B cell (primary cell): ENCODE measurements around the gene RPS18. TPM values are rescaled to one million over a fixed set of nuclear protein-coding genes. Genes with fewer than 3 reads are reported as not detected.
A peak's percentile ranks its signal among the peaks of the same experiment; 100 is the strongest.

Experiments
- ATAC-seq: fragments of 200-7000 bp; cut with Tn5 transposase; one replicate; pipeline ENCODE4 v1.10.0; 2021; ENCODE audit warnings: low read depth, mild to moderate bottlenecking, moderate number of reproducible peaks, moderate library complexity
- CTCF ChIA-PET: fragments of 350-600 bp; sonication (Branson Sonifier 250); formaldehyde crosslinking; loops from one replicate; lab custom pipeline; 2021; ENCODE audit warnings: antibody characterized with exemption, inconsistent platforms; lab: Charles Lee
- POLR2A ChIA-PET: fragments of 350-600 bp; sonication (Branson Sonifier 250); formaldehyde crosslinking; loops from one replicate; lab custom pipeline; 2021; ENCODE audit warnings: antibody characterized with exemption; lab: Charles Lee
- DNase-seq: peaks from one replicate; pipeline ENCODE4 v3.0.0; 2013
- H2AFZ ChIP-seq: 2 replicates; pipeline ENCODE4 v1.6.1; 2012; ENCODE audit warnings: mild to moderate bottlenecking, low read depth, low read length; ENCODE audit not compliant: insufficient read depth, poor library complexity, severe bottlenecking
- H3K27ac ChIP-seq, 2 donors: 1 replicate in 1 of 2; 2 replicates in 1 of 2; pipeline ENCODE4 v1.5.1; 2012 to 2013; ENCODE audit warnings: low read length in 2 of 2, mild to moderate bottlenecking in 2 of 2, moderate library complexity in 1 of 2
- H3K27me3 ChIP-seq, 4 experiments: fragments of 200-600 bp in 1 of 4; sonication (generic) in 1 of 4; replicated peaks in 1 of 4; 1 replicate in 2 of 4; 2 replicates in 2 of 4; pipeline versions ENCODE4 v1.6.1 to v1.7.0; 2013 to 2016; ENCODE audit warnings: low read length in 3 of 4, mild to moderate bottlenecking in 2 of 4, mixed read lengths in 1 of 4, moderate library complexity in 1 of 4; ENCODE audit not compliant: insufficient read depth in 4 of 4, control insufficient read depth in 3 of 4; ENCODE audit errors: control extremely low read depth in 1 of 4
- H3K36me3 ChIP-seq, 2 experiments: replicated peaks in 1 of 2; 1 replicate in 1 of 2; 2 replicates in 1 of 2; pipeline versions ENCODE4 v1.6.1 to v1.7.1; 2013; ENCODE audit warnings: low read length in 1 of 2; ENCODE audit not compliant: insufficient read depth in 2 of 2, control insufficient read depth in 1 of 2; ENCODE audit errors: control extremely low read depth in 1 of 2, extremely low read depth in 1 of 2
- H3K4me1 ChIP-seq, 2 donors: fragments of 200-600 bp in 1 of 2; sonication (generic) in 1 of 2; 1 replicate in 1 of 2; 2 replicates in 1 of 2; pipeline versions ENCODE4 v1.5.1 to v1.6.1; 2013 to 2017; ENCODE audit warnings: low read length in 2 of 2; ENCODE audit not compliant: control insufficient read depth in 2 of 2, insufficient read depth in 2 of 2
- H3K4me2 ChIP-seq: replicated peaks from 2 replicates; pipeline ENCODE3; 2012; ENCODE audit warnings: mild to moderate bottlenecking, low read depth, low read length; ENCODE audit not compliant: poor library complexity, severe bottlenecking
- H3K4me3 ChIP-seq, 5 experiments: fragments of 200-600 bp in 1 of 5; sonication (generic) in 1 of 5; 1 replicate in 3 of 5; 2 replicates in 2 of 5; pipeline versions ENCODE4 v1.5.1 to v1.7.0; 2011 to 2016; ENCODE audit warnings: low read length in 4 of 5, mild to moderate bottlenecking in 4 of 5, low read depth in 2 of 5, control low read depth in 1 of 5, moderate library complexity in 1 of 5; ENCODE audit not compliant: insufficient read depth in 1 of 5; ENCODE audit errors: control extremely low read depth in 1 of 5, extremely low read depth in 1 of 5
- H3K79me2 ChIP-seq: fragments of 200-600 bp; sonication (generic); one replicate; pipeline ENCODE4 v1.6.0; 2016; ENCODE audit warnings: low read length; ENCODE audit not compliant: control insufficient read depth, insufficient read depth
- H3K9ac ChIP-seq: fragments of 200-600 bp; sonication (generic); 2 replicates; pipeline ENCODE4 v1.6.1; 2017; ENCODE audit warnings: mild to moderate bottlenecking, low read length, moderate library complexity
- H3K9me3 ChIP-seq, 3 donors: one replicate each; pipeline versions ENCODE4 v1.6.1 to v1.7.1; 2013; ENCODE audit warnings: low read length in 2 of 3; ENCODE audit not compliant: control insufficient read depth in 2 of 3, insufficient read depth in 1 of 3; ENCODE audit errors: control extremely low read depth in 1 of 3
- H4K20me1 ChIP-seq: 2 replicates; pipeline ENCODE4 v1.6.0; 2012; ENCODE audit warnings: mild to moderate bottlenecking, low read length; ENCODE audit not compliant: insufficient read depth, control insufficient read depth, poor library complexity, severe bottlenecking
- H3K27ac Mint-ChIP-seq: one replicate; pipeline ENCODE4 v1.8.0; 2021; ENCODE audit warnings: mixed read lengths
- H3K27me3 Mint-ChIP-seq: one replicate; pipeline ENCODE4 v1.8.0; 2021; ENCODE audit warnings: mixed read lengths
- H3K4me1 Mint-ChIP-seq: one replicate; pipeline ENCODE4 v1.8.0; 2021; ENCODE audit warnings: mixed read lengths
- H3K4me3 Mint-ChIP-seq: one replicate; pipeline ENCODE4 v1.8.0; 2021; ENCODE audit warnings: mixed read lengths
- H3K9me3 Mint-ChIP-seq: one replicate; pipeline ENCODE4 v1.8.0; 2022; ENCODE audit warnings: mixed read lengths; ENCODE audit not compliant: insufficient read depth
- CTCF ChIP-seq: fragments of 200-600 bp; IDR thresholded peaks from one replicate; pipeline ENCODE4 v1.8.0; 2022; ENCODE audit warnings: antibody characterized with exemption, mild to moderate bottlenecking
- EZH2 ChIP-seq: IDR thresholded peaks from 2 replicates; pipeline ENCODE4 v1.6.1; 2012; ENCODE audit warnings: borderline replicate concordance, low read depth, mild to moderate bottlenecking, moderate library complexity, low read length; ENCODE audit not compliant: insufficient read depth, poor library complexity, severe bottlenecking
- WGBS: methylation state at CpG from one replicate; pipeline ENCODE4 v1.1.5; 2013; ENCODE audit warnings: missing lambda C conversion rate; ENCODE audit not compliant: insufficient coverage; 5-methylcytosine and 5-hydroxymethylcytosine counted together
- intact Hi-C: fragments of 100-400 bp; cut with micrococcal nuclease; formaldehyde crosslinking; loops from one replicate; pipeline ENCODE4 v1.10.0; 2022
- polyA plus RNA-seq: library from polyadenylated mRNA; depleted of rRNA; stranded (reverse); fragments of >200 nt; gene quantifications from 2 replicates; pipeline ENCODE4 v1.2.3, GENCODE V29; 2012
- total RNA-seq, 2 donors: library from RNA; stranded (reverse); fragments of 120-200 nt in 1 of 2; gene quantifications; 1 replicate in 1 of 2; 2 replicates in 1 of 2; pipeline versions ENCODE4 v1.2.3 to v1.2.4, GENCODE V29; 2013 to 2022

Gene RPS18
- total and polyA plus RNA-seq, 2 donors (not counting 1 experiment from before 2014, with no cell fraction given) = 3,830 to 5,829 TPM

GRCh38 chr6:33243476-33243875, 28.4 kb upstream of the RPS18 start:
- ChIA-PET CTCF (no interaction called here), POLR2A (interaction anchor here (0.7 kb wide), 1 partner anchor 270 kb away, joined by 7 read pairs; no protein-coding TSS in a partner anchor)
- WGBS = no CpG with 5 or more reads among the region's 1 CpG
- no peak overlapping the region for H2AFZ ChIP-seq
- no peak for DNase-seq
- H3K27me3 Mint-ChIP-seq = peaks cover 30% of the 10 kb centered on the region
- H4K20me1 ChIP-seq = no peaks in the 10 kb centered on the region
- no peak overlapping the region for H3K9ac ChIP-seq
- H3K27me3 ChIP-seq = peaks cover 0 to 8% (median 0%) of the 10 kb centered on the region in 4 experiments
- H3K4me1 ChIP-seq = peaks cover 4 to 6% of the 10 kb centered on the region in 2 donors
- H3K9me3 ChIP-seq = no peaks in the 10 kb centered on the region
- no peak overlapping the region for H3K27ac Mint-ChIP-seq
- TF ChIP-seq CTCF = no peak
- TF ChIP-seq EZH2 = no peak
- H3K9me3 Mint-ChIP-seq = no peaks in the 10 kb centered on the region
- no peak overlapping the region for H3K4me3 Mint-ChIP-seq
- H3K36me3 ChIP-seq = no peaks in the 10 kb centered on the region
- H3K79me2 ChIP-seq = no peaks in the 10 kb centered on the region
- H3K4me1 Mint-ChIP-seq = peaks cover 9% of the 10 kb centered on the region
- intact Hi-C loops = loop anchor here (10.0 kb wide), 1 partner anchor 349 kb away; no protein-coding TSS in a partner anchor
- no peak overlapping the region for H3K4me3 ChIP-seq
- no peak for ATAC-seq
- H3K27ac ChIP-seq = no peak overlapping the region
- H3K4me2 ChIP-seq = no peak overlapping the region

GRCh38 chr6:33247977-33248642, 23.8 kb upstream of the RPS18 start:
- Mint-ChIP-seq H3K27me3 (peaks cover 9% of the 10 kb centered on the region), H3K9me3 (no peaks in the 10 kb centered on the region), H3K27ac (peak overlapping the region; percentile 97), H3K4me3 (peak overlapping the region; percentile 97), H3K4me1 (peaks cover 31% of the 10 kb centered on the region)
- Histone ChIP-seq H3K4me1 (peaks cover 12 to 24% of the 10 kb centered on the region in 2 donors), H2AFZ (peak overlapping the region; percentile 87), H3K27me3 (peaks cover 0 to 4% (median 0%) of the 10 kb centered on the region in 4 experiments), H3K27ac (peak overlapping the region; percentile 75 to 88), H3K36me3 (peaks cover 0 to 9% of the 10 kb centered on the region in 2 experiments), H3K79me2 (peaks cover 9% of the 10 kb centered on the region), H3K9ac (peak overlapping the region; percentile 73), H3K9me3 (no peaks in the 10 kb centered on the region), H3K4me3 (peak overlapping the region; percentile 63 to 77 (median 74)), H4K20me1 (no peaks in the 10 kb centered on the region), H3K4me2 (peak overlapping the region; percentile 98)
- 0% methylated on average over 24 of the region's 28 CpGs for WGBS
- DNase-seq = peak; percentile 94
- peak; percentile 97 for TF ChIP-seq CTCF
- TF ChIP-seq EZH2 = no peak
- intact Hi-C loops = loop anchor here (1.0 to 10.0 kb wide), 9 partner anchors 41 to 353 kb away; partner anchors contain the start of genes HLA-DMB, PFDN6, RGL2 and WDR46
- ChIA-PET POLR2A (interaction anchor here (0.5 to 1.7 kb wide), 17 partner anchors 23 to 410 kb away, joined by 3 to 12 read pairs (median 3); partner anchors contain the start of genes B3GALT4, HLA-DPB1, HSD17B8 and RING1), CTCF (interaction anchor here (0.7 to 6.0 kb wide), 50 partner anchors 9 to 834 kb away, joined by 3 to 80 read pairs (median 5); partner anchors contain the start of genes B3GALT4, HLA-DPB1, HSD17B8 and PFDN6)
- peak; percentile 48 for ATAC-seq
